Loucy (cell line): ENCODE results near the gene PAXX.

ENCODE experiments used
- EZH2phosphoT487 ChIP-seq: fragments of 200-600 bp; IDR thresholded peaks from 2 replicates; pipeline ENCODE4 v1.6.1; 2018; ENCODE audit warnings: antibody characterized with exemption, mild to moderate bottlenecking, moderate library complexity, borderline replicate concordance
- TF ChIP-seq, protein P1 (sequence below): fragments of 200-600 bp; sonication (generic); conservative IDR thresholded peaks from 2 replicates; pipeline ENCODE4 v1.5.1; 2014; ENCODE audit warnings: mild to moderate bottlenecking, antibody characterized with exemption, low read length

DNA sequence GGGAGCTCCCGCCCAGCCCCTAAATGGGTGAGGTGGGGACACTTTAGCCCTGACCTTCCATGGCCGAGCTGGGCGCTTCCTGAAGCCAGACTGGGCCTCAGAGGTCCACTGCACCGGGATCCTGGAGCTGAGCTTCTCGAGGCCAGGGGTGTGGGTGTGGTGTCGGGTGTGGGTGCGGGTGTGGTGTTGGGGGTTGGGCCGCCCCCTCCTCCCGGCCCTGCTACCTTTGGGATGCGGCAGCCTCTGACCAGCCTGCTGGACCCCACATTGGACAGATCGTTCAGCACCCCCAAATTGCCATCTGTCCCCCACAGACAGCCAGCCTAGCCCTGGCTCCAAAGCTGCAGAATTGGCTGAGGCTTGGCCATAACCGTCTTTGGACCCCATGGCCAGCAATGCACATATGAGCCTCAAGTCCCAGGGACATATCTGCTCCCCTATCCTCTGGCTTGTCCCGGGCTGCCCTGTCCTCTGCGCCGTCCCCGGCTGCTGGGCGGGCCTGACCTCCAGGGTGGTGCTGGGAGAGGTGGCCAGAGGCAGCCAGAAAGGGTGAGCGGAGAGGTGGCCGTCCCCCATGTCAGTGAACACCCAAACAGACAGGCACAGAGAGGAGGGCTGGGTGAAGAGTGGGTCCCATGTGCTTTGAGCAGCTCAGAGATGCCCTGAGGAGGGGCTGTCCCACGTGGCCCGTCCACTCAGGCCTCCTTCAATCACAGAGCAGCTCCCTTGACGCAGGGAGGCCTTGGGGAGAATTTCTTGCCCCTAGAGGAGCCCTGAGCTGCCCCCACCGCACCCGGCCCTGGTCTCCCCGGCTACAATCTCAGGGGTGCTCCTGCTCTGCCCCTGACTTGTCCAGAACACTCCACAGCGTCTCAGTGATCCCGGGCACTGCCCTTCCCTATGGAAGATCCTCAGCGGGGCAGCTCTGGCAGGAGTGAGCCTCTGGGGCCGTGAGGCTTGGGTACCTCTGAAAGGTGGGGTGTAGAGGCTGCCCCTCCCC is 18.3 kb upstream of the PAXX start:
- TF ChIP-seq EZH2phosphoT487, result no peak
- TF ChIP-seq, protein P1, sequence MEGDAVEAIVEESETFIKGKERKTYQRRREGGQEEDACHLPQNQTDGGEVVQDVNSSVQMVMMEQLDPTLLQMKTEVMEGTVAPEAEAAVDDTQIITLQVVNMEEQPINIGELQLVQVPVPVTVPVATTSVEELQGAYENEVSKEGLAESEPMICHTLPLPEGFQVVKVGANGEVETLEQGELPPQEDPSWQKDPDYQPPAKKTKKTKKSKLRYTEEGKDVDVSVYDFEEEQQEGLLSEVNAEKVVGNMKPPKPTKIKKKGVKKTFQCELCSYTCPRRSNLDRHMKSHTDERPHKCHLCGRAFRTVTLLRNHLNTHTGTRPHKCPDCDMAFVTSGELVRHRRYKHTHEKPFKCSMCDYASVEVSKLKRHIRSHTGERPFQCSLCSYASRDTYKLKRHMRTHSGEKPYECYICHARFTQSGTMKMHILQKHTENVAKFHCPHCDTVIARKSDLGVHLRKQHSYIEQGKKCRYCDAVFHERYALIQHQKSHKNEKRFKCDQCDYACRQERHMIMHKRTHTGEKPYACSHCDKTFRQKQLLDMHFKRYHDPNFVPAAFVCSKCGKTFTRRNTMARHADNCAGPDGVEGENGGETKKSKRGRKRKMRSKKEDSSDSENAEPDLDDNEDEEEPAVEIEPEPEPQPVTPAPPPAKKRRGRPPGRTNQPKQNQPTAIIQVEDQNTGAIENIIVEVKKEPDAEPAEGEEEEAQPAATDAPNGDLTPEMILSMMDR, result no peak
